GM10847 (cell line): ENCODE measurements around the gene ZCWPW1.

ENCODE experiments used
- POLR2A ChIP-seq: IDR thresholded peaks from 2 replicates; pipeline ENCODE4 v1.6.1; 2011; ENCODE audit not compliant: insufficient read length; ENCODE audit errors: extremely low read depth

Gene ZCWPW1

DNA sequence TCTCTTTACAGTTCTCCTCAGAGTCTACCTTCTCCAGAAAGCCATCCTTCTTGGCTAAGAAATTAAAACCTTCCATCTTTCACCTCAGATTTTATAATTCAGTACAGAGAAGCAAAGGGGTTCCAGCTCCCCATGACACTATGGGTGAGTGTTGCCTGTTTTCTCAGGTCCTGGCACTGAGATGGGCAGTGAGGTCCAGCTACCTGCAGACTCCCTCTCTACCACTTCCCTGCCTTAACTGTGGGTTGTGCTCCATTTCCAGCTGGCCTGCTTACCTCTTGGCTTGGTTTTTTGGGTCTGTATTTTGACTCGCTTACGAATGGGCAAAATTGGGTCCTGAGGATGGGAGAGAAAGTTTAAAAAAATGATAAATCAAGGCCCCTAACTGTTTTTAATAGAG is 26.3 kb downstream of the ZCWPW1 start:
- no peak for TF ChIP-seq POLR2A

DNA sequence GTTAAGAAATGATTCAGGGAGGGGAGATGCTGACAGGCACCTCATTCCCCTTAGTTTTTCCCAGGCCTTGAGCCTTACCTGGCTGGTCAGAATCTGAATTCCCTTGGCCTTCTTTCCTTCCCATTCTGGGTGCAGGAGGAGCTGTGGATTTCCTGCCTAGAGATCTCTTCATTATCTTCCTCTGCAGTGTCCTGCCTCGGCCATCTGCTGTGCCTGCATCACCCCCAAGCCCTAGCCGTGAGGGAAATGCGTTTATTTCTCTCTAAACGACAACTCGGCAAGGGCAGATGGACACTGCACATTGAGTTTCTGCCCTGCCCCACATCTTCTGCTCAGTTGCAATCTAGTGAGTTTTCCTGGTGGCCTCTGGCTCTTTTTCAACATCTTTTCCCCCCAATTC is 26.7 kb downstream of the ZCWPW1 start:
- no peak for TF ChIP-seq POLR2A

DNA sequence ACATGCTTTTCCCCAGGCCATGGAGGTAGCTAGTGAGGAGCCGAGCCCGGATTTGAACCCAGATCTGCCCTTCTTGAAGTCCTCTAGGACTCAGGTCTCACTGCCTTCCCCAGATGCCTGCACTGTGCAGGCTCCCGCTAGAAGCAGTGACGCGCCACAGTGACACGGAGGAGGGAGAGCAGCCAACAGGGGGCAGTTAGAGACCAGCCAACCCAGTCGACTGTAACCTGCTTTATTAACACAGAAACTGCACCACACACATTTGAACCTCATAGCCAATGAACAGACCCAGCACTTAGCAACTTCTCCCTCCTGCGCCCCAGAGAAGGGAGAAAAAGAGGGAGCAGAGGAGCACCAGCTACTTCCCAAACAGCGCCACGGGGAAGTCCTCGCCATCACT is 27.8 kb downstream of the ZCWPW1 start:
- TF ChIP-seq POLR2A = no peak

DNA sequence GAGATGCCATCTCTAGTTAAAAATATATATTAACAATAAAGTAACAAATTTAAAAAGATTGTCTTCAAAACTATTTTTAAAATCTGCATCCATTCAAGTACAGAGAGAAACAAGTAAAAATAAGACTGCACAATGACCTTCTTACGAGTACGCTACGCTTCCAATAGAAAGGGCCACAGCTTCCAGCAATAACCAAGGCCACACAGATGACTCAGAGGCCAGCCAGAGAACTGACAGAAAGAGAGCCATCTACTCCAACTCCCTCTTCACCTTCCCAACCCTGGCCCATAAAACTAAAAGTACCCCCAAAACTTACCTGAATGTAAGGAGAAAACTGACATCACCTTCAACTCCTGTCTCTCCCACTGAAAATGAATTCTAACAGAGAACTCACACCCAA is 28.5 kb downstream of the ZCWPW1 start:
- TF ChIP-seq POLR2A = no peak

DNA sequence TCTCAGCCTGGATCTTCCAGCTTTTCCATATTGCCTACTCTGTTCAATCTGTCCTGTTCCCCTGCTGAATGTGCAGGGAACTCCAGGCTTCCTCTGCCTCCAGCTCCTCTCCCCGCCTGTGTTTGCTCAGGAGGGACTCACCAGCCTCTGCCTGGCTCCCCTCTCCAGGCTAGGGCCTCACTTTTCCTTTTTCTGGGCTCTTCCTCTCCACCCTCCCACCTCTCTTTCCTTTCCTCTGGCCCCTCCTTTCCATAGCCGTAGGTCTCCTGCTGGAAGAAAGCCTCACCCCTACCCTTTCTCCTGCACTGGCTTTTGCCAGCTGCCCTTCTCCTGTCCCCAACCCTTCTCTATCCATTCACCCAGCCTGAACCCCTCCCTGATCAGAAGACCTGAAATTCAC is 30.3 kb downstream of the ZCWPW1 start:
- TF ChIP-seq POLR2A = no peak

DNA sequence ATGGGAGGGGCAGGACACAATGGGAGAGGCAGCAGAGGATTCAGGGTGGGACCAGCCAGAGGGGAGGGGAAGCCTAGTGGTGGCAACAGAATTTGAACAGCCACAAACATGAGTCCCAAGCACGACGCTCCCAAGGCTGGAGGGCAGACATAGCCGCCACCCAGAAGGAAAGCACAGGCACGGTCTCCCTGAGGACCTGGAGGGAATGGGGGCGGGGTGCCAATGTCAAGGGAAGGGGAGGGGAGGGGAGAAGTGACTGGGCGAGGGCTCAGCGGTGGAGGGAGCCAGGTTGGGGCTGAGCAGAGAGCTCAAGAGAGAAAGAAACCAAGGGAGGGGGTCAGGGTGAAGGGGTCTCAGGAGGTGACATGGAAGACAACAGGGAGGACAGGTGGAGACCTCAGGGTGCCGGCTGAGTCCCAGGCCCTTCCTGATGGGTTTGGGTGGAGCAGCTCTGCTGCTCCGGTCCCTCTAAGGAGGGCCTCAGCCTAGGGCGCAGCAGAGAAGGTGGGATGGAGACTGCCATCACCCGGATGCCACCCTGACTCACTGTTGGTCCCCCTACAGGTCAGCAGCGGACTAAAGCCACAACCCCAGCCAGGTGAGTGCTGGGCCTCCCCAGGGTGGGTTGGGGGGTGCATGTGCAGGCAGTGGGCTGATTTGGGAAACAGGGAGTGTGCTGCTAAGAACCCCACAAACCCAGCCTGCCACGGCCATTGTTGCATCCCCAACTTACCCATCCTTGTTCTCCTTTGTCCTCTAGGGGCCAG is 31.0 kb downstream of the ZCWPW1 start:
- TF ChIP-seq POLR2A = no peak

DNA sequence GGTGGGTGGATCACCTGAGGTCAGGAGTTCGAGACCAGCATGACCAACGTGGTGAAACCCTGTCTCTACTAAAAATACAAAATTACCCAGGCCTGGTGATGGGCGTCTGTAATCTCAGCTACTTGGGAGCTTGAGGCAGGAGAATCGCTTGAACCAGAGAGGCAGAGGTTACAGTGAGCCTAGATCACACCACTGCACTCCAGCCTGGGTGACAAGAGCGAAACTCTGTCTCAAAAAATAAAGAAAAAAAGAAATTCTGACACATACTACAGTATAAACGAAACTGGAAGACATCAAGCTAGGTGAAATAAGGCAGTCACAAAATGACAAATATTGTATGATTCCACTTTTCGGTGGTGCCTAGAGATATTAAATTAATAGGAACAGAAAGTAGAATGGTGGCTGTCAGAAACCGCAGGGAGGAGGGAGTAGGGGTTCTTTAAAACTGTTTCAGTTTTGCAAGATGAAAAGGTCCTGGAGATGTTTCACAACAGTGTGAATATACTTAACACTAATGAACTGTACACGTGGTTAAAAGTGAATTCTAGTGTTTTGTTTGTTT is 32.0 kb downstream of the ZCWPW1 start:
- TF ChIP-seq POLR2A = no peak

DNA sequence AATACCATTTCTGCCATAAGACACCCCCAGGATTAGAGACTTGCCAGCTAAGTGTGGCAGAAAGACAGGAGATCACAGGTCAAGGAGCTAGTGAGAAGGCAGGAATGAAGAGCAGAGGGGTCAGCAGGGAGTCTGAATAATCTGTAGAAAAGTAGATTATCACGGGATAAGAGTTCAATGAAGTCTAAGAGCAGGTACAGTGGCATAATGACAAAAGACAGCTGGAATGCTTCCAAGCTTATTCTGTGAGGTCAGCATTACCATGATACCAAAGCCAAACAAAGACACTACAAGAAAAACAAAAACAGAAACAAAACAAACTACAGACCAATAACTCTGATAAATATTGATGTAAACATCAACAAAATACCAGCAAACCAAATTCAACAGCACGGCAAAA is 34.4 kb downstream of the ZCWPW1 start:
- TF ChIP-seq POLR2A = no peak

DNA sequence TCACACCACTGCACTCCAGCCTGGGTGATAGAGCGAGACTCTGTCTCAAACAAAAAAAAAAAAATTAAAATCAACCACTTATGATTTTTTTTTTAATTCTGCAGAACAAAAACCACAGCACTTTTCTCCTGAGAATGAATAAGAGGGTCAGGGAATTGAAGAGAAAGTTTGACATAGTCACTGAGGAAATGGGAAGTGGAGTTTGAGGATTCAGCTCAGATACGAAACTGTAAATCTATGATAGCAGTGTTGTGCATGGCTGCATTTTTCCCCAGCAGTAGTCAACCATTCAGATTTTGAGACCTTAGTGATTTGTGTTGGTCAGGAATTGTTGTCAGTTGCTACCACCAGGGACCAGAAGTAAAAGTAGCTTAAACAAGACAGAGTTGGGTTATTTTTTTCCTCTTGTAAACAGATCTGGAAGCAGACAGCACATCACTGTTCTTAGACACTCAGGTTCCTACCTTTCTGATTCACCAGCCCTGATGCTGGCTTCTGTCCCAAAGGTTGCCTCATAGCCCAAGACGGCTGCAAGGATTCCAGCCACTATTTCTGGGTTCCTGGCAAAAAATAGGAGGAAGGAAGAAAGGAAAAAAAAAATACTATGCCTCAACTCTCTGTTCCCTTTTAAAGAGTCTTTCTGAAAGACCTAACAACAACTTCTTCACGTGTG is 35.1 kb downstream of the ZCWPW1 start:
- TF ChIP-seq POLR2A = no peak

DNA sequence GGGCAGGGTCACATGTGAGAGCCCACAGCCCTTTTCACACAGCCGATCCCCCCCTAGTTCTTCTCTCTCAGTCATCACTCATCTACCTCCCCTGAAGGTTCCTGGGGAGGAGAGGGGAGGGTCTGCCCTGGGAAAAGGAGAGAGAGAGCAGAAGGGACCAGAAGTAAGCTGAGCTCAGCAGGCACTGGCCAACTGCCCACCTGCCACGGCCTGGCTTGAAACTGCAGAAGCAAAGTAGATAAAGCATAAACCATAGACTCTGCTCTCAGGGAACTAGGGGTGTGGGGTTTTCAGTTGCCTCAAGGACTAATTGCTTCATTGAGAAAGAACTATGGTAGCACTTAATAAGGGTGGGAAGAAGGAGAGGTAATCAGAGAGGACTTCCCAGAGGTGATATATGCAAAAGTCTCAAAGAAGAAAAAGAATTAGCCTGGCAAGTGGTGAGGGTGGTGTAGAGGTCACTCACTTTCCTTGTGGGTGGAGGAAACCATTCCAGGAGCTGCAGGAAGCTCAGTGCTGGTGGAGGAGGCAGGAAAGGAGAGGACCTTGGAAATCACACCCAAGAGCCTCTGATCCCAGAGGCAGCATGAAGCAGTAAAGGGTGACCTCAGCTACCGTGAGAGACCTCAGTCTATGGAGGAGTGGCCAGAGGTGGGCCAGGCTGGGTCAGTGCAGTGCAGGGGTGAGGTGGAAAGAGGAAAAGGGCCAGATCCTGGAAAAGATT is 38.1 kb downstream of the ZCWPW1 start:
- TF ChIP-seq POLR2A = no peak

DNA sequence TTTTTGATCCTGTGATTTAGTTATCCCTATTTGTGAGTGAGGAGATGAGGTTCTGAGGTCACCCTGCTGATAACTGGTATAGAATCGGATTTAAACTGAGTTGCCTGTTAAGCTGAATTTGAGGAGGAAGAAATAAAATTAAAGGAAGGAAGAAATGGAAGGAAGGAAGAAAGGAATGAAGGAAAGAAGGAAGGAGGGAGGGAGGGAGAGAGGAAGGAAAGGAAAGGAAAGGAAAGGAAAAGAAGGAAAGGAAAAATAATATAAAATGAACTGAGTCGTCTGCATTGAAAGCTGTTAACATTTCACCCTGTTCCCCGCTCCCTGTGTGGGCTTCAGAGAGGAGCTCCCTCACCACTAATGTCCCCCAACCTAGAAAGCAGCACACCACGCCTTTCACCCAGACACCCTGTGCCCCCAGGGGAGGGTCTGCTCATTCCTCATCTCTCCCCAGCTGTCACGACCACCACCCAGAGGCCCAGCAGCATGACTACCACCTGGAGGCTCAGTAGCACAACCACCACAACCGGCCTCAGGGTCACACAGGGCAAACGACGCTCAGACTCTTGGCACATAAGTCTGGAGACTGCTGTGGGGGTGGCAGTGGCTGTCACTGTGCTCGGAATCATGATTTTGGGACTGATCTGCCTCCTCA is 38.9 kb downstream of the ZCWPW1 start:
- no peak for TF ChIP-seq POLR2A

DNA sequence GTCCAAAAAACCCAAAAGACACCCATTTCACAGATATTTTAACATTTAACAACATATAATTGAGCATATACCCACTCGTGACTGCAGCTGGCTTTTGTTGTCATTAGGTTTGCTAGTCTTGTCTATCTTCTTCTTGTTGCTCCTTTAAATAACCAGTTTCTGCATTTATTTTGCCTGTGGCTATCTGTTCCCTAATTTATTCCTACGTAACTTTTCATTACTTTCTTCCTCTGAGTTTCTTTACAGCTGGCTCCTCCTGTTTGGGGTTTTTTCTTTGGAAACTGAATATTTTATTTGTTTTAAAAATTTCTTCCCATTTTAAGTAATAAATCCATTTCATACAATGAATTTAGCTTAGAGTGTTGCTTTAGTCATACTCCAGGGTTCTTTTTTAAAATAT is 40.8 kb downstream of the ZCWPW1 start:
- no peak for TF ChIP-seq POLR2A

DNA sequence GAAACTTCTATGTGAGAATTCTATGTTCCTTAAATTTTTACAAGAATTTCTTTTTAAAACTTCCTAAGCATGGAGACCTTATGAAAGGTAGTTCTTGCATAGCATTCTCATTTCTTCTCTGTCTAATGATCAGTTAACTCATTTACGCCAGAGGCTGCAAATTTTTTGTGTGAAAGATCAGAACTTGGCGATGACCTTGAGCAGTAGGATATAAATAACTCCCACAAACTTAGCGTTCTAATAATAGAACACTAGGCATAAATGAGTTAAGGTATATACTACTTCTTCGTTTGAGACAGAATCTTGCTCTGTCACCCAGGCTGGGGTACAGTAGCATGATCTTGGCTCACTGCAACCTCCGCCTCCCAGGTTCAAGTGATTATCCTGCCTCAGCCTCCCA is 41.6 kb downstream of the ZCWPW1 start:
- TF ChIP-seq POLR2A = no peak

DNA sequence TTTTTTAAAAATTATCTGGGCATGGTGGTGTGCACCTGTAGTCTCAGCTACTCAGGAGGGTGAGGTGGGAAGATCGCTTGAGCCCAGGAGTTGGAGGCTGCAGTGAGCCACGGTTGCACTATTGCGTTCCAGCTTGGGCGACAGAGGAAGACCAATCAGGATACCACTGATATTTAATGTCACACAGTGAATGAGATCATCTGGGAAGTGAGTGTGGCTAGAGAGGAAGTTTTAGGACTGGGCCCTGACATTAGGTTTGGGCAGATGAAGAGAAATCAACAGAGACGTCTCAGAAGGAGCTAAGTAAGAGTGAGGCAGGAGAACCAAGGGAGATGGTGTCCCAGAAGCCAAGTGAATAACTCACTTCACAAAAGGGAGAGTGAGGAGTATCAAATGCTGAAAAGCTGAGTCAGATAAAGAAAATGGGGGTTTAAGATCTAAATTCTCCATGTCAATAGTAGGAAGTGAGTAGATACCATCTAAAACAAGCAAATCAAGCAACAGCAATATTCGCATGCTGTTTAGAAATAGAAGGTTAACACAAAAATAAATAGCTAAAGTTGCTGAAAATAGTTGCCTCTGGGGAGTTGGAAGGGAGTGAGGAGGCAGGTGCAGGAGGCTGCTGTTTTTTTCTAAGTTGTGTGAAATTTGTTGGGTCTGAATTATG is 43.7 kb downstream of the ZCWPW1 start:
- TF ChIP-seq POLR2A = no peak

DNA sequence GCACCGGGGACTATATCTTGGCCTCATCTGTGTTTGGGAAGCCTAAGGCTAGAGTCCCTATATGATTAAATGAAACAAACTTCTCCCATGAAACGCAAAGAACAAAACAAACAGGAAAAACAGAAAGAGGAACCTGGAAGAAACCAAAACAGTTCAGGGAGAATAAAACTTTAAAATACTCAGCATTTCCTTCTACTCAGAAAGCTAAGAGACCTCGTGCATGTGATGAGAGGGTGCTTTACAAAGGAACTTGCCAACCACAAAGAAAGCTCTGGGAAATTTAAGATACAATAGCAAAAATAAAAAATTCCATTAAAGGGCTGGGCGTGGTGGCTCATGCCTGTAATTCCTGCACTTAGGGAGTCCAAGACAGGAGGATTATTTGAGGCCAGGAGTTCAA is 48.3 kb downstream of the ZCWPW1 start:
- no peak for TF ChIP-seq POLR2A

DNA sequence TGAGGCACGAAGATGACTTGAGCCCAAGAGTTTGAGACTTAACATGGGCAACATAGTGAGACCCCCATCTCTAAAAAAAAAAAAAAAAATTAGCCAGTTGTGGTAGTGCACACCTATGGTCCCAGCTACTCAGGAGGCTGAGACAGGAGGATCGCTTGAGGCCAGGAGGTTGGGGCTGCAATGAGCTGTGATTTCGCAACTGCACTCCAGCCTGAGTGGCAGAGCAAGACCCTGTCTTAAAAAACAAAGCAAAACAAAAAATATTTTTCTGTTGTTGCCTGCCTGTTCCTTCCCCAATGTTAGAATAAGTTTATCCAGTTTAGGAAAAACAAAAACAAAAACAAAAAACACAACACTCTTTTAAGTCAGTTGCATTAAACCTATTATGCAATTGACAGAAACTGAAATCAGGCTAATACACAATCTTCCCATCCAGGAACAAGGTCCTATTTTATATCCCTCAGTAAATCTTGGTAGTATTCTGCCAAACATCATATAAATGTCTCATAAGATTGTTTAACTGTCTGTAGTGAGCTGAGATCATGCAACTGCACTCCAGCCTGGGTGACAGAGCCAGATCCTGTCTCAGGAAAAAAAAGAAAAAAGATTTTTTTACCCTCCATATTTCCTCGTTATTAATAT is 50.3 kb downstream of the ZCWPW1 start:
- TF ChIP-seq POLR2A = no peak
